ENCODE data around the gene CIROP. TPM values are rescaled to one million over a fixed set of nuclear protein-coding genes. Genes with fewer than 3 reads are reported as not detected.

CIROP gene, protein sequence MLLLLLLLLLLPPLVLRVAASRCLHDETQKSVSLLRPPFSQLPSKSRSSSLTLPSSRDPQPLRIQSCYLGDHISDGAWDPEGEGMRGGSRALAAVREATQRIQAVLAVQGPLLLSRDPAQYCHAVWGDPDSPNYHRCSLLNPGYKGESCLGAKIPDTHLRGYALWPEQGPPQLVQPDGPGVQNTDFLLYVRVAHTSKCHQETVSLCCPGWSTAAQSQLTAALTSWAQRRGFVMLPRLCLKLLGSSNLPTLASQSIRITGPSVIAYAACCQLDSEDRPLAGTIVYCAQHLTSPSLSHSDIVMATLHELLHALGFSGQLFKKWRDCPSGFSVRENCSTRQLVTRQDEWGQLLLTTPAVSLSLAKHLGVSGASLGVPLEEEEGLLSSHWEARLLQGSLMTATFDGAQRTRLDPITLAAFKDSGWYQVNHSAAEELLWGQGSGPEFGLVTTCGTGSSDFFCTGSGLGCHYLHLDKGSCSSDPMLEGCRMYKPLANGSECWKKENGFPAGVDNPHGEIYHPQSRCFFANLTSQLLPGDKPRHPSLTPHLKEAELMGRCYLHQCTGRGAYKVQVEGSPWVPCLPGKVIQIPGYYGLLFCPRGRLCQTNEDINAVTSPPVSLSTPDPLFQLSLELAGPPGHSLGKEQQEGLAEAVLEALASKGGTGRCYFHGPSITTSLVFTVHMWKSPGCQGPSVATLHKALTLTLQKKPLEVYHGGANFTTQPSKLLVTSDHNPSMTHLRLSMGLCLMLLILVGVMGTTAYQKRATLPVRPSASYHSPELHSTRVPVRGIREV
- not detected in 2 replicates for total RNA-seq

DNA sequence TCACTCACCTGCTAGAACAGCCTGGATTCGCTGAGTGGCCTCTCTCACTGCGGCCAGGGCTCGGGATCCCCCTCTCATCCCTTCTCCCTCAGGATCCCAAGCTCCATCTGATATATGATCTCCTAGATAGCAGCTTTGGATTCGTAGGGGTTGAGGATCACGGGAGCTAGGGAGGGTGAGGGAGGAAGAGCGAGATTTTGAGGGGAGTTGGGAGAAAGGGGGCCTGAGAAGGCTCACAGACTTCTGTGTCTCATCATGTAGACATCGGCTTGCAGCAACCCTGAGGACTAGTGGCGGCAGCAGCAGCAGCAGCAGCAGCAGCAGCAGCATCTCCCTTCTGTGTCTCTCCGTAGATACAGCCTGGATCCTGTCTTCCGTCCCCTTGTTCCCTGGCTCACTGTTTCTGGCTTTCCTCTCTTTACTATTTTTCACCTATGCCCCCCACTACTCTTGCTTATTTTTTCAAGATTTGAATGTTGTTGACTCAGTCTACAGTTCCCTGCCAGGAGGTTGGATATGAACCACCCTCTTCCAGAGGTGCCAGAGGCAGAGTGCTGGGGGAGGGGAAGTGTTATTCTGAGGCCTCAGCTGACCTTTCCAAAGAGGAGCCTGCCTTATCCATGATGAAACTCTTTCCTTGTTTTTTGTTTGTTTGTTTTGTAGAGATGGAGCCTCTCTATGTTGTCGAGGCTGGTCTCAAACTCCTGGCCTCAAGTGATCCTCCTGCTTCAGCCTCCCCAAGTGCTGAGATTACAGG is at the start of gene CIROP:
Gene CIROP, minus strand, starts transcription at position 399 of the 757 bp plus-strand sequence. Its CDS starts 69 bp downstream, at position 330.

DNA sequence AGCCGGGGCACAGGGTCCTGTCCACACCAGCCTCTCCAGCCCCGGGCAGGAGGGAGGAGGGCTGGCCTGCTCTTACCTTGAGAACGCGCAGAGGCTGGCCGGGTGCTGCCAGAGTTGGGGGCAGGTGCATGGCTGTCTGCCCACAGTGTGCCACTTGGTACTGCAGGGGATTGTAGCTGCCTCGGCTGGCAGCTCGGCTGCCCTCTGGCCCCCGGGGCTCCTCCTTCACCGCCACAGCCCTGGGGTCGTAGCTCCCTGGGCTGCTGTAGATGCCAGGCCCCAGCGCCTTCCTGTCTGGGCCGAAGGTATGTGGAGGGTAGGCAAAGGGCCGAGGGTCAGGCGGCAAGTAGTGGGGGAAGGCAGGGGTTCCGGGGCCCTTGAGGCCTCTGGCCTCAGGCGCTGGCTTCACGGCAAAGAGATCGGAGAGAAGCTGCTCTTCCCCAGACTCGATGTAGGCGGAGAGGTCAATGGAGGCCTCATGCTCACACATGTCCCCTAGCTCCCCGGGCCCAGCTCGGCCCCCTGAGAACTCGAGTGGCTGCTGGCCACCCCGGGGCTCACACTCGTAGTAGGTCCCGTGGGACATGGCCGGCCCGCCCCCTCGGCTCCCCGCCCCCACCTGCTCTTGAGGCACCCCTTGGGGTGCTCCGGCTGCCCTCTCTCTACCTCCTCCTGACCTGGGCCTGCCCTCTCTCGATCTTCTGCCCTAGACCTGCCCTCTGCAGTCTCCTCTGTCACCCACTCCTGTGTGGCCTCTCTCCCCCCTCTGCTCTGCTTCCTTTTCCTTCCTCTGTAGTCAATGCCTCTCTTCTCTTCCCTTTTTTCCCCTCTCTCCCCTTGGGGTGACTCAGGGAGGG is 13.9 kb upstream of the CIROP start, which contains the start of gene CEBPE:
Gene CEBPE, minus strand, starts transcription at position 750 of the 857 bp plus-strand sequence. Its CDS starts 164 bp downstream, at position 586.

DNA sequence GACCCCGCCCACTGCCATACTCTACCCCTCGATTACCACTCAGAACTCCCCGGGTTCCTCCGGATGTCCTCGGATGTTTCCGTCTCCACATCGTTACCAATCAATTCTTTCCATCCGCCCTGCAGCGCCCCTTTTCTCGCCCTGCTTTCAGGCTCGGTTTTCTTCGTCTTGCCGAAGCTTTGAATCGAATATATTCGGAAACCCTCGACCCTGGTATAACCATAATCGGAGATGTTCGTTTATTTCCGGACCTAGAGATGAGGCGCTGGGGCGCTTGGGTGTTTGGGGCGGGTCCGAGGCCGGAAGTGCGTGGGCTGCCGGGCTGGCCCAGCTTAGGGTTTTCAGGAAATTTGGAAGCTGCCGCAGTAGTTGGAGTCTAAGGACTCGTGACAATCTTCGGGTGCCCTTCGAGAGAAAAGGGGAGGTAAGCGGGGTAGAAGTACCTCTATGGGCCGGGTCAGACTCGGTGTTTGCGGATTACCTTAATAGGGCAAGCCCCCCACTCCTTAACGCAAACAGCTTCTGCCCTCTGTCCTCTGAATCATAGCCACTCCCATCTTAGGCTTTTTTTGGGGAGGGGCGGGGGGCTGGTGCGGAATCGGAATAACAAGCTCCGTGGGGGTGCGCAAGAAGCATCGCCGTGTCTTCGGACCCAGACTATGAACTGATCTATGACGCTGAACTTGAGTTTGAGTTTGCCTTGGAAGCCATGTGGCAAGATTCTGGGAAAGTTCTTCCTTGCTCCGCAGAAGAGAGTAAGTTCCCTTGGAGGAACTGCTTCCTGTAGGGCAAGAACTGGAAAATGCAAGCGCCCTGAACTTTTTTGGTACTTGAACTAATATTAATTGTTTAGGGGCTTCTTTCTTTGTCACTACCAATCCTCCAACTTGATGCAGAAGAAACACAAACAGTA is 9.3 kb downstream of the CIROP start, which contains the start of gene C14orf119:
Gene C14orf119, plus strand, starts transcription at position 310 of the 913 bp plus-strand sequence. CDS start 2,154 bp downstream, outside the sequence.

DNA sequence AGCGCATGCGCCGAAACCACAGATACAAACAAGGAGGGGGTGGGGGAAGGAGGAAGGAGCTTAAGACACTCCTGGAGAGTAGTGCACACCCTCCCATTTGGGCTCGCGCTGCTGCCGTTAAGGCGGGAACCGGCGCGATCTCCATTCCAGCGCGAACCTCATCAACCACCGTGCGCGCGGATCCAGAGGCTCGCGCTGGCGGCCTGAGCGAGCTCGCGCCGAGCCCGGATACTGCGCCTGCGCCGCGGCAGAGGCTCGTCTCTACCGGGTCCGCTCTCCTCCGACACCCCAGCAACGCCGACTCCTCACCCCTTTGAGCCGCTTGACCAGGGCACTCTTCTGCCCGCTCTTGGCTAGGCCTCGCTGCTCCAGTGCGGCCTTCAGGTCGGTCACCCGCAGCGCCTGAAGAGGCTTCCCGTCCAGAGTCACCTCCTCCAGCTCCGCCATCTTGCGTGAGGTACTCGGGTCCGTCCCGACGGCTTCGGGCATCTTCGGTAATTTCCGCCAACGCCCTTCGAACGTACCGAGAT is 10.1 kb downstream of the CIROP start, which contains the start of gene ACIN1:
Gene ACIN1, minus strand, starts transcription at position 471 of the 530 bp plus-strand sequence. Its CDS starts 24 bp downstream, at position 447.

DNA sequence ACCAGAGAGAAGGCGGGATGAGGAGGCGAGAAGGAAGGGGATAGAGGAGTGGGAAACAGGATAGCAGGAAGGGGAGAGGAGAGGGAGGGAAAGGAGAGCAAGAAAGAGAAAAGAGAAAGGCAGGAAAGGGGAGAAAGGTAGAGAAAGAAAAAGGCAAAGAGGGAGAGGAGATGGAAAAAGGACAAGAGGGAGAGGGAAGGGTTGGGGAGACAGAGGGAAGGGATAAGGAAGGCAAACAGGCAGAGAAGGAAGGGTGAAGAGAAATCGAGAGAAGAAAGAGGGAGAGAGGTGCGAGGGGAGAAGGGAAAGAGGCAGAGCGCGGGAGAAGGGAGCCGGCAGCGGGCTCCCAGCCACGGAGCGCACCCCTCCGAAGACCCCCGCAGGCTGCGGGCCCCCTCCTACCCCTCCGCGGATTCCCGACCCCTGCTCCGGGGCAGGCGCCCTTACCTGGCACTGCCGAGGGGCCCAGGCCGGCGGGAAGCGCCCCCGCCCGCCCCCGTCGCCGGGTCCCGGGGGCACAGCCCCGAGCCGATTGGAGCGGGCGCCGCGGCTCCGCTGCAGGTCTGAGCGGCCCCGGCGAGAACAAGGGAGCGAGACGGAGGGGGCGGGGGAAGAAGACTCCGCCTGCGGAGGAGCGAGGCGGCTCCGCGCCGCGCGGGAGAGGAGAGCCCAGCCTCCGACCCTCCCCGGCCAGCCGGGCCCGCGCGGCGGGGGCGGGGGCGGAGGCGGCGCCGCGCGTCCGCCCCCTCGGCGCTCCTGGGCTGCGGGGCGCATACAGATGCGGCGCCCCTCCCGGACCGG is 47.6 kb downstream of the CIROP start, which contains the start of gene CDH24:
Gene CDH24, minus strand, starts transcription at position 565 of the 801 bp plus-strand sequence. CDS start 1,787 bp downstream, outside the sequence.

Other genes with a start within 250 kb of the CIROP start
- 57.1 and 72.7 TPM in 2 replicates for gene LRP10, start 233.2 kb downstream of the CIROP start, total RNA-seq
- under 0.01 TPM in 1 of 2 replicates, not detected in the other for gene REM2, start 221.8 kb downstream of the CIROP start, total RNA-seq
- 53.1 and 64.0 TPM in 2 replicates for gene RBM23, start 185.8 kb downstream of the CIROP start, total RNA-seq
- gene PRMT5, start 175.6 kb downstream of the CIROP start, total RNA-seq: 43.1 and 128 TPM in 2 replicates
- gene HAUS4, start 147.9 kb downstream of the CIROP start, total RNA-seq: 33.7 and 45.9 TPM in 2 replicates
- gene AJUBA, start 122.4 kb downstream of the CIROP start, total RNA-seq: 47.0 and 53.0 TPM in 2 replicates
- gene C14orf93, start 94.8 kb downstream of the CIROP start, total RNA-seq: 5.8 and 7.0 TPM in 2 replicates
- 283 and 415 TPM in 2 replicates for gene PSMB5, start 70.1 kb downstream of the CIROP start, total RNA-seq
- under 0.01 TPM in 1 of 2 replicates, not detected in the other for gene PSMB11, start 62.8 kb downstream of the CIROP start, total RNA-seq
- 6.2 and 10.2 TPM in 2 replicates for gene CDH24, start 47.5 kb downstream of the CIROP start, total RNA-seq
- gene ACIN1, start 9.9 kb downstream of the CIROP start, total RNA-seq: 46.8 and 87.8 TPM in 2 replicates
- gene C14orf119, start 9.5 kb downstream of the CIROP start, total RNA-seq: 38.1 and 57.7 TPM in 2 replicates
- gene CEBPE, start 14.3 kb upstream of the CIROP start, total RNA-seq: not detected in 2 replicates
- under 0.01 and 1.4 TPM in 2 replicates for gene SLC7A8, start 78.7 kb upstream of the CIROP start, total RNA-seq
- gene RNF212B, start 132.9 kb upstream of the CIROP start, total RNA-seq: not detected in 2 replicates
- gene HOMEZ, start 181.1 kb upstream of the CIROP start, total RNA-seq: 2.5 and 4.2 TPM in 2 replicates
- gene PPP1R3E, start 197.9 kb upstream of the CIROP start, total RNA-seq: 1.9 and 5.6 TPM in 2 replicates
- gene BCL2L2, start 201.8 kb upstream of the CIROP start, total RNA-seq: 18.3 and 18.4 TPM in 2 replicates
- 61.7 and 123 TPM in 2 replicates for gene PABPN1, start 216.5 kb upstream of the CIROP start, total RNA-seq
- 11.5 and 40.9 TPM in 2 replicates for gene SLC22A17, start 247.9 kb upstream of the CIROP start, total RNA-seq